H1 (cell line): Measurements from ENCODE around the gene HARS1. TPM values are rescaled to one million over a fixed set of nuclear protein-coding genes. Genes with fewer than 3 reads are reported as not detected.

Experiments used
- polyA plus RNA-seq, 7 experiments: library from polyadenylated mRNA; depleted of rRNA in 3 of 7; stranded (reverse) in 5 of 7; unstranded in 2 of 7; fragments of >200 nt in 5 of 7; fragments of 200-250 nt in 2 of 7; gene quantifications; 1 replicate in 5 of 7; 2 replicates in 1 of 7; 4 replicates in 1 of 7; pipeline versions ENCODE4 v1.2.1 to v1.2.3, GENCODE V29; 2011 to 2013; ENCODE audit warnings: missing spikeins in 2 of 7, mixed read lengths in 2 of 7
- total RNA-seq: library from RNA; stranded (reverse); fragmentation: NEBNext Ultra II Directional; extraction: Animal tissue kit (Norgen Biotek cat#: 25700); gene quantifications from 2 replicates; pipeline ENCODE4 v1.2.1, GENCODE V29; 2021
- TF ChIP-seq, protein P1 (sequence below): IDR thresholded peaks from 2 replicates; pipeline ENCODE4 v1.6.1; 2012; ENCODE audit warnings: inconsistent platforms

Gene HARS1
- total and polyA plus RNA-seq, 2 of the 8 experiments (the other 6 are each of a cell fraction or from before 2014, with no cell fraction given), result 27.8 to 56.8 TPM

DNA sequence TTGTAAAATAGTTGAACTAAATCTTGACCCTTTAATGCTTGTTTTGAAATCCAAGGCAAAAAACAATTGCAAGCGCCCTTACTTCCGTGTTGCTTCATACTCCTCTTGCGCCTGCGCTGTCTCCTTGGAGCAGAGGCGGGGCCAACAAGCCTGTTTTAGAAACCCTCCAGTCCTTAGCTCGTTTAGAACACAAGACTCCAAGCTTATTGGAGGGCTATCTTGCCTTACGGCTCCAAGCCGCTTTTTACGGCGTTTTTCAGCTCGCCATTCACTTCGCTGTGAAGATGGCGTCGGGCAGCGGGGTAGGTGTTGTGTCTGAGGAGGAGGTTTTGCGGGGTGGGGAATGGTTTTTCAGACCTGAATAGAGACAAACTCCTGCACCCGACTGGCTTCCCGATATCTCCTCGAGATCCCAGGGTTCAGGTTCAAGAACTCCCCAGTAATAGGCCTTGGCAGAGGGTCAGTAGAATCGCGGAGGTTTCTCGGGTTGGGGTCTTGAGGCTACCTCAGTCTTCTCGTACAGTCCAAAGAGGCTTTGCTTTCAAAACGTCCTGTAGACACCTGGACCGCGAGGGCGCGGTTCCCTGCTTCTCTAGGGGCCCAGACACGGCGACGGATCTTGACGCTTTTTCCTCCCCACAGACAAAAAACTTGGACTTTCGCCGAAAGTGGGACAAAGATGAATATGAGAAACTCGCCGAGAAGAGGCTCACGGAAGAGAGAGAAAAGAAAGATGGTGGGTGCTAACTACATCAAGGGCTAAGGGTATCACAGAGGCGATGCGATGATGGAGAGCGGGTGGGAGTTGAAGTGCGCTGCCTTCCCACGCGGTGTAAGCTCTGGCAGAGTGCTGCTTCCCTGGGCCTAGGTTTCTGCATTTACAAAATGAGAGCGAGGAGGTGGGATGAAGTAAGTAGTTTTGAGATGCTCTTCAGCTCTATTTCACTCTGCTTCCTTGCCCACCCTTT is 9.3 kb upstream of the HARS1 start, which contains the start of gene ZMAT2 (continued):
- TF ChIP-seq, protein P1, sequence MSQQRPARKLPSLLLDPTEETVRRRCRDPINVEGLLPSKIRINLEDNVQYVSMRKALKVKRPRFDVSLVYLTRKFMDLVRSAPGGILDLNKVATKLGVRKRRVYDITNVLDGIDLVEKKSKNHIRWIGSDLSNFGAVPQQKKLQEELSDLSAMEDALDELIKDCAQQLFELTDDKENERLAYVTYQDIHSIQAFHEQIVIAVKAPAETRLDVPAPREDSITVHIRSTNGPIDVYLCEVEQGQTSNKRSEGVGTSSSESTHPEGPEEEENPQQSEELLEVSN, result no peak
